ENCODE data around the gene EMX2.
A peak's percentile ranks its signal among the peaks of the same experiment; 100 is the strongest.

Gene EMX2

DNA sequence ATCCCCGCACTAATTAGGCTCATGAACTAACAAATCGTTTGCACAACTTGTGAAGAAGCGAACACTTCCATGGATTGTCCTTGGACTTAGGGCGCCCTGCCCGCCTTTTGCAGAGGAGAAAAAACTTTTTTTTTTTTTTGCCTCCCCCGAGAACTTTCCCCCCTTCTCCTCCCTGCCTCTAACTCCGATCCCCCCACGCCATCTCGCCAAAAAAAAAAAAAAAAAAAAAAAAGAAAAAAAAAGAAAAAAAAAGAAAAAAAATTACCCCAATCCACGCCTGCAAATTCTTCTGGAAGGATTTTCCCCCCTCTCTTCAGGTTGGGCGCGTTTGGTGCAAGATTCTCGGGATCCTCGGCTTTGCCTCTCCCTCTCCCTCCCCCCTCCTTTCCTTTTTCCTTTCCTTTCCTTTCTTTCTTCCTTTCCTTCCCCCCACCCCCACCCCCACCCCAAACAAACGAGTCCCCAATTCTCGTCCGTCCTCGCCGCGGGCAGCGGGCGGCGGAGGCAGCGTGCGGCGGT, at the start of gene EMX2:
Gene EMX2 (plus strand): TSS at position 41 of the 519 bp plus-strand sequence. CDS start 522 bp downstream, outside the sequence.
- no peak for DNase-seq (ENCODE audit: low read depth)
- peak within 1 kb of the TSS; percentile 55 for H3K4me3 ChIP-seq (replicated peaks; ENCODE audit: low read depth, low read length)

DNA sequence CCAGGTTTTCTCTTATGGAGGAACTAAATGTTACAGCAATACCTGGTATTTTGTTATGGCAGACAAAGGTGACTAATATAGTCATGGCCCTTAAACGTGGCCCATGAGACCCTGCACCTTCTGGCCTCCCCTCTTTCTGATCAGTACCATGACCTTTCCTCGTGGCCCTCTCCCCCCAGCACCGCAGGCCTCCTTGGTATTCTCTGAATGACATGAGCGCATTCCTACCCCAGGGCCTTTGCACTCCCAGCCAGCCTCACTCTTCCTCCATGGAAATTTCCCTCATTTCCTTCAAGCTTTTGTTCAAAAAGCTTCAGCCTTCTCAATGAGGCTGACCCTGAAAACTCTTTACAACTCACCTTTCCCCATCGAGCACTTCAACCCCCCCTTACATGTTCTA, 46.5 kb upstream of the EMX2 start:
- no peak overlapping the region for H3K4me3 ChIP-seq (replicated peaks; ENCODE audit: low read depth, low read length)
- DNase-seq (ENCODE audit: low read depth): no peak
- TF ChIP-seq, protein P1, sequence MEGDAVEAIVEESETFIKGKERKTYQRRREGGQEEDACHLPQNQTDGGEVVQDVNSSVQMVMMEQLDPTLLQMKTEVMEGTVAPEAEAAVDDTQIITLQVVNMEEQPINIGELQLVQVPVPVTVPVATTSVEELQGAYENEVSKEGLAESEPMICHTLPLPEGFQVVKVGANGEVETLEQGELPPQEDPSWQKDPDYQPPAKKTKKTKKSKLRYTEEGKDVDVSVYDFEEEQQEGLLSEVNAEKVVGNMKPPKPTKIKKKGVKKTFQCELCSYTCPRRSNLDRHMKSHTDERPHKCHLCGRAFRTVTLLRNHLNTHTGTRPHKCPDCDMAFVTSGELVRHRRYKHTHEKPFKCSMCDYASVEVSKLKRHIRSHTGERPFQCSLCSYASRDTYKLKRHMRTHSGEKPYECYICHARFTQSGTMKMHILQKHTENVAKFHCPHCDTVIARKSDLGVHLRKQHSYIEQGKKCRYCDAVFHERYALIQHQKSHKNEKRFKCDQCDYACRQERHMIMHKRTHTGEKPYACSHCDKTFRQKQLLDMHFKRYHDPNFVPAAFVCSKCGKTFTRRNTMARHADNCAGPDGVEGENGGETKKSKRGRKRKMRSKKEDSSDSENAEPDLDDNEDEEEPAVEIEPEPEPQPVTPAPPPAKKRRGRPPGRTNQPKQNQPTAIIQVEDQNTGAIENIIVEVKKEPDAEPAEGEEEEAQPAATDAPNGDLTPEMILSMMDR (IDR thresholded peaks at IDR 0.05; ENCODE audit: low read length, missing control alignments): no peak

More for the DNA sequence above, at the start of gene EMX2:
- TF ChIP-seq, protein P1 (IDR thresholded peaks at IDR 0.05; ENCODE audit: low read length, missing control alignments): no peak

DNA sequence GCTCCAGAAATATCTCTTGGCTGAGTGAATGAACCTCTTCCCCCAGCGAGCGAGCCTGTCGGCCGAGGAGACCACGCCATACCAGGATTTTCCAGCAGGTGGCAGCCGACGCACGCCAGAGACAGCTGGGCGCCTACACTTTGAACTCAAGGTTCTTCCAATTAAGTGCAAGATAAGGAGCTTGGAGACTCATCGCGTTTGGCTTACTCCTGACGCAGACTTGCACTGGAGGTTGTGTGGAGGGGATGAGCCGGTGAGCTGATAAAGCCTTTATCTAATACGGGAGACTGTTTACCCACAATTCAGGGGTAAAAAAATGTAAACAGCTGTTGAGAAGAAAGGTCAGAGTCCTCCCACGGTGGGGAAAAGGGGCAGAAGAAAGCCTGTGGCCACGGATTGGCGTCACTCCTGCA, 45.9 kb upstream of the EMX2 start:
- DNase-seq (ENCODE audit: low read depth): peak; percentile 82
- TF ChIP-seq, protein P1 (IDR thresholded peaks at IDR 0.05; ENCODE audit: low read length, missing control alignments): peak; percentile 94
- no peak overlapping the region for H3K4me3 ChIP-seq (replicated peaks; ENCODE audit: low read depth, low read length)

DNA sequence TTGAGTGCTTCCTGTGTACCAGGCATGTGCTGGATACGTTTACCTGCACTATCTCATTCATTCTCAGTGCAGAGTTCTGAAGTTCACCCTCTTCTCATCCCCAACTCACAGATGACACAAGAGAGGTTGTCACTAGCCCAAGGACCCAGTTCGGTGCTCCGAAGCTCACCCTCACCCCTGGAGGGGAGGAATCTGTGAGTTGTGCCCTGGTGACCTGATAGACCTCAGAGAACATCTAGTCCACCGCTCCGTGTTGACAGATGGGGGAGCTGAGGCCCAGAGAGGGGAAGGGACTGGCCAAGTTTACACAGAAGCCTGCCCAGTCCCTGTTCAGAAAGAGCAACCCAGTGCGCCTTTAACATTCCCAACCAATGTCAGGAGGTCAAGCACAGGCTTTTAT, 44.8 kb upstream of the EMX2 start:
- DNase-seq (ENCODE audit: low read depth): no peak
- TF ChIP-seq, protein P1 (IDR thresholded peaks at IDR 0.05; ENCODE audit: low read length, missing control alignments): no peak
- H3K4me3 ChIP-seq (replicated peaks; ENCODE audit: low read depth, low read length): no peak overlapping the region

DNA sequence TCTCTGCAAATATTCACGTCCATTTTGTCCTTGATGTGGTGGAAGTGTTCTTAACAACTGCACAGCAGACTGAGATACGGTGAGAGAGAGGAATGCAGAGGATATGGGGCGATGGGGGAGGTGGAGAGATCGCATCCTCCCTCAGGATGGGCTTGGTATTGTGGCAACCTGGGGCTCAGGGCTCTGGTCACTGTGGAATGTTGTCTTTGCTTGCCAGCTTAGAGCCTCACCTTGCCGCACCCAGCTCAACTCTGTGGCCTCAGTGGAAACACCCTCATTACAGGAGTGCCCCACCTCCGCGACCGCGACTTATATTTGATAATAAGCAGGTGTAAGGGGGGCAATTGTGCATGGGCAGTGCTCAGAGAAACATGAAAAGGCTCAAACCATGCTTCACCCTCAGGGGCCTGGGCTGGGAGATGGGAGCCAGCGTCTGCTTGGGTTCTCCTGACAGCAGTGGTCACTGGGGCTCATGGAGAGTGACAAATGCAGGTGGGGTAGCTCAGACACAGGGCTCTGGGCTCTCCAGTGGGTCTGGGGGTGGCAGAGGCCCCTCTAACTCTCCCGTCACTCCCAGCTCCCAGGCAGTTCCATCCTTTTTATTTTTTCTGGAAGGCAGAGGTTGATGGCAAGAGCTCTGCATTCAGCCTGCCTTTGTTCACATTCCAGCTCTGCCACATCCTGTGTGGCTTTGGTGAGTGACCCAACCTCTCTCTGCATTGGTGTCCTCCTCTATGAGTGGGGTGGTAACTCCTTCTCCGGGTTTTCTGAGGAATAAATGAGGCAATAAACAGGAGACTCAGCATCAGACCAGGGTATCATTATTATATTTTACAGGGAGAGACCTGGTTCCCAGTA, 43.1 kb upstream of the EMX2 start:
- H3K4me3 ChIP-seq (replicated peaks; ENCODE audit: low read depth, low read length): no peak overlapping the region

DNA sequence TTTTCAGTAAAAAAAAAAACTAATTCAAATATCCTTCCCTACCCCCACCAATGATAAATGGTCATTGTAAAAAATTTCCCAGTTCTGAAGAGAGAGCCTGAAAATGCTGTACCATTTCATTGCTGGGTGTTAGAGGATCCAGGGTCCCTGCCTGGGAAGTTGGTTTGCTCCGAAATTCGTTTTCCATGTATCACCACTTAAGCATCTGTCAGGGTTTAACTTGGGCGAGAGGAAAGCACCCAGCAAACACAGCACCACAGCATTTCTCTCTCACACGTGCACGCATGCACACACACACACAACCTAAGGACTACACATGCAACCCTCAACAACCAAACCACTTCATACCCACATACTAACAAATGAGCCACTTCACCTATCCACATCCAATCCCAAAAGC, 42.1 kb upstream of the EMX2 start:
- DNase-seq (ENCODE audit: low read depth): no peak
- no peak overlapping the region for H3K4me3 ChIP-seq (replicated peaks; ENCODE audit: low read depth, low read length)
- TF ChIP-seq, protein P1 (IDR thresholded peaks at IDR 0.05; ENCODE audit: low read length, missing control alignments): no peak

More for the DNA sequence above, 43.1 kb upstream of the EMX2 start:
- TF ChIP-seq, protein P1 (IDR thresholded peaks at IDR 0.05; ENCODE audit: low read length, missing control alignments): no peak
- no peak for DNase-seq (ENCODE audit: low read depth)

All from fibroblast of pulmonary artery (primary cell).